H1 (cell line): ENCODE data around the gene MACROD2.

ENCODE experiments used
- CBX5 ChIP-seq: fragments of 300-800, 300-1000 bp; sonication (generic); IDR thresholded peaks from 2 replicates; pipeline ENCODE4 v1.7.1; 2016; ENCODE audit warnings: antibody characterized with exemption, low read length, low read depth
- CEBPB ChIP-seq: IDR thresholded peaks from 2 replicates; pipeline ENCODE4 v1.6.1; 2012; ENCODE audit warnings: low read depth, low read length
- CHD2 ChIP-seq: IDR thresholded peaks from 2 replicates; pipeline ENCODE4 v1.6.1; 2012; ENCODE audit warnings: low read length, improper control_type of control experiment
- CTCF ChIP-seq, 3 experiments: IDR thresholded peaks; 1 replicate in 2 of 3; 2 replicates in 1 of 3; pipeline versions ENCODE4 v1.5.1 to v1.6.1; 2011; ENCODE audit warnings: low read length in 3 of 3, mild to moderate bottlenecking in 3 of 3, inconsistent platforms in 2 of 3, low read depth in 1 of 3, moderate library complexity in 1 of 3; ENCODE audit not compliant: insufficient read depth in 1 of 3; ENCODE audit errors: control extremely low read depth in 1 of 3
- EZH2 ChIP-seq: fragments of 200-600 bp; sonication (generic); IDR thresholded peaks from 2 replicates; pipeline ENCODE4 v1.7.1; 2012; ENCODE audit warnings: low read depth, mild to moderate bottlenecking, moderate library complexity, low read length, inconsistent platforms; ENCODE audit not compliant: severe bottlenecking
- MAFK ChIP-seq: IDR thresholded peaks from 2 replicates; pipeline ENCODE4 v1.6.1; 2012; ENCODE audit warnings: low read depth, mild to moderate bottlenecking, improper control_type of control experiment, low read length
- POLR2A ChIP-seq, 2 experiments: IDR thresholded peaks; 1 replicate in 1 of 2; 2 replicates in 1 of 2; pipeline ENCODE4 v1.6.1; 2011; ENCODE audit warnings: low read depth in 2 of 2, low read length in 2 of 2, mild to moderate bottlenecking in 2 of 2; ENCODE audit errors: control extremely low read depth in 1 of 2
- POLR2AphosphoS5 ChIP-seq: IDR thresholded peaks from 2 replicates; pipeline ENCODE4 v1.6.1; 2011; ENCODE audit warnings: low read depth, low read length
- SP2 ChIP-seq: IDR thresholded peaks from 2 replicates; pipeline ENCODE4 v1.6.1; 2012; ENCODE audit warnings: mild to moderate bottlenecking, low read length, inconsistent platforms
- TAF1 ChIP-seq: IDR thresholded peaks from 2 replicates; pipeline ENCODE4 v1.6.1; 2011; ENCODE audit warnings: mild to moderate bottlenecking, low read depth, low read length

- no peak for TF ChIP-seq TAF1
- TF ChIP-seq CBX5: no peak
- no peak for TF ChIP-seq SP2
- TF ChIP-seq CHD2: no peak
- no peak for TF ChIP-seq MAFK
- no peak for TF ChIP-seq POLR2A (IDR thresholded peaks at IDR 0.05; ENCODE audit: control extremely low read depth in 1 of 2, low read depth in 2 of 2, low read length in 2 of 2)
- no peak for TF ChIP-seq CTCF (IDR thresholded peaks at IDR 0.05; ENCODE audit: control extremely low read depth in 1 of 3, insufficient read depth in 1 of 3, low read depth in 1 of 3, low read length in 3 of 3)
- TF ChIP-seq CEBPB: no peak
- TF ChIP-seq EZH2: no peak
- no peak for TF ChIP-seq POLR2AphosphoS5
Observed at GRCh38 chr20:15639839-15640238, 1644.5 kb downstream of the MACROD2 start.
